SK-N-SH (cell line): ENCODE measurements around the gene ZNF385C. TPM values are rescaled to one million over a fixed set of nuclear protein-coding genes. Genes with fewer than 3 reads are reported as not detected.
"Not testable (repeated sequence)": the region's sequence is repeated elsewhere in the genome, so short reads cannot be mapped to it uniquely, and the experiment has no call there.

ENCODE experiments used
- CTCF ChIA-PET: fragments of 300-600, 350-600 bp; formaldehyde crosslinking; extraction: SDS; loops from one replicate; lab custom pipeline; 2021; lab: Yijun Ruan, JAX
- POLR2A ChIA-PET: fragments of 350-600 bp; sonication (Branson Sonifier 250); formaldehyde crosslinking; extraction: SDS; loops from one replicate; lab custom pipeline; 2020; ENCODE audit warnings: antibody characterized with exemption, inconsistent platforms; lab: Yijun Ruan, JAX
- DNase-seq: peaks from one replicate; pipeline ENCODE4 v3.0.0; 2012
- H2AFZ ChIP-seq: fragments of 200-600 bp; sonication (generic); 2 replicates; pipeline ENCODE4 v1.8.1; 2016; ENCODE audit warnings: antibody characterized with exemption, mild to moderate bottlenecking, low read depth
- H3F3A ChIP-seq: fragments of 200-600 bp; sonication (generic); replicated peaks from 2 replicates; pipeline ENCODE3; 2016; ENCODE audit warnings: antibody characterized with exemption, mild to moderate bottlenecking; ENCODE audit not compliant: insufficient read depth
- H3K27ac ChIP-seq, 2 experiments: fragments of 200-500 bp in 1 of 2; fragments of 200-600 bp in 1 of 2; sonication (Bioruptor generic) in 1 of 2; sonication (generic), shearing (Covaris generic) in 1 of 2; 2 replicates each; pipeline versions ENCODE4 v1.5.1 to v1.6.1; 2014 to 2016; ENCODE audit warnings: low read depth in 2 of 2, inconsistent platforms in 1 of 2, low read length in 1 of 2, mild to moderate bottlenecking in 1 of 2, mixed read lengths in 1 of 2
- H3K27me3 ChIP-seq: fragments of 200-600 bp; sonication (generic), shearing (Covaris generic); 2 replicates; pipeline ENCODE4 v1.6.1; 2016; ENCODE audit warnings: mixed run types; ENCODE audit not compliant: insufficient read depth
- H3K36me3 ChIP-seq, 2 experiments: fragments of 200-500 bp in 1 of 2; fragments of 200-600 bp in 1 of 2; sonication (Bioruptor generic) in 1 of 2; sonication (generic) in 1 of 2; replicated peaks in 1 of 2; 2 replicates each; pipeline versions ENCODE3 to v1.5.1; 2014 to 2016; ENCODE audit warnings: low read length in 1 of 2, mild to moderate bottlenecking in 1 of 2; ENCODE audit not compliant: insufficient read depth in 2 of 2, control insufficient read depth in 1 of 2
- H3K4me1 ChIP-seq, 2 experiments: fragments of 200-500 bp in 1 of 2; fragments of 200-600 bp in 1 of 2; sonication (Bioruptor generic) in 1 of 2; sonication (generic), shearing (Covaris generic) in 1 of 2; 2 replicates each; pipeline versions ENCODE4 v1.5.1 to v1.6.1; 2014 to 2016; ENCODE audit warnings: low read depth in 1 of 2, low read length in 1 of 2, mixed run types in 1 of 2; ENCODE audit not compliant: insufficient read depth in 2 of 2, control insufficient read depth in 1 of 2
- H3K4me2 ChIP-seq: fragments of 200-600 bp; sonication (generic), shearing (Covaris generic); 2 replicates; pipeline ENCODE4 v1.6.1; 2017; ENCODE audit warnings: mixed run types
- H3K4me3 ChIP-seq, 2 experiments: fragments of 200-500 bp in 1 of 2; fragments of 200-600 bp in 1 of 2; sonication (Bioruptor generic) in 1 of 2; sonication (generic), shearing (Covaris generic) in 1 of 2; 2 replicates each; pipeline versions ENCODE4 v1.5.1 to v1.8.1; 2014 to 2016; ENCODE audit warnings: low read depth in 2 of 2, inconsistent platforms in 1 of 2, low read length in 1 of 2, mild to moderate bottlenecking in 1 of 2, mixed read lengths in 1 of 2, moderate library complexity in 1 of 2
- H3K79me2 ChIP-seq: fragments of 200-600 bp; sonication (generic); 2 replicates; pipeline ENCODE4 v1.8.1; 2017; ENCODE audit warnings: mild to moderate bottlenecking; ENCODE audit not compliant: insufficient read depth
- H3K9ac ChIP-seq: fragments of 200-600 bp; sonication (generic); 2 replicates; pipeline ENCODE4 v1.6.1; 2017; ENCODE audit warnings: mixed run types
- H3K9me2 ChIP-seq: fragments of 200-600 bp; sonication (generic); 2 replicates; pipeline ENCODE4 v1.6.1; 2017; ENCODE audit warnings: mixed run types
- H3K9me3 ChIP-seq: fragments of 200-600 bp; sonication (generic); 2 replicates; pipeline ENCODE4 v1.6.1; 2017; ENCODE audit warnings: mixed run types, mild to moderate bottlenecking, moderate library complexity
- H4K20me1 ChIP-seq: fragments of 200-600 bp; sonication (generic); 2 replicates; pipeline ENCODE4 v1.6.1; 2017; ENCODE audit warnings: mild to moderate bottlenecking, mixed run types; ENCODE audit not compliant: insufficient read depth
- ELF1 ChIP-seq: IDR thresholded peaks from 2 replicates; pipeline ENCODE4 v1.4.0; 2012
- EZH2phosphoT487 ChIP-seq: fragments of 200-600 bp; sonication (generic); IDR thresholded peaks from 2 replicates; pipeline ENCODE4 v1.6.1; 2017; ENCODE audit warnings: low read depth, mixed run types, mild to moderate bottlenecking, antibody characterized with exemption, moderate library complexity, borderline replicate concordance
- FOSL2 ChIP-seq: IDR thresholded peaks from 2 replicates; pipeline ENCODE4 v1.4.0; 2012; ENCODE audit warnings: low read depth, mild to moderate bottlenecking, moderate library complexity, borderline replicate concordance
- FOXJ3 ChIP-seq: sonication (generic); formaldehyde crosslinking; IDR thresholded peaks from 2 replicates; pipeline ENCODE4 v1.5.1; 2020; ENCODE audit warnings: mild to moderate bottlenecking, missing genetic modification reagents
- GABPA ChIP-seq: IDR thresholded peaks from 2 replicates; pipeline ENCODE4 v1.4.0; 2012; ENCODE audit warnings: low read depth, mild to moderate bottlenecking
- IRF3 ChIP-seq: fragments of 150-350 bp; IDR thresholded peaks from 2 replicates; pipeline ENCODE4 v1.6.1; 2016; ENCODE audit warnings: mild to moderate bottlenecking, low read depth, low read length
- JUND ChIP-seq: IDR thresholded peaks from 2 replicates; pipeline ENCODE4 v1.4.0; 2012
- MEF2A ChIP-seq: IDR thresholded peaks from 2 replicates; pipeline ENCODE4 v1.4.0; 2012; ENCODE audit warnings: low read depth, borderline replicate concordance
- MXI1 ChIP-seq: IDR thresholded peaks from 2 replicates; pipeline ENCODE4 v1.6.1; 2012; ENCODE audit warnings: mild to moderate bottlenecking, low read depth, low read length, improper control_type of control experiment
- NRF1 ChIP-seq: IDR thresholded peaks from 2 replicates; pipeline ENCODE4 v1.6.1; 2012; ENCODE audit warnings: low read depth, mild to moderate bottlenecking, low read length
- POLR2AphosphoS5 ChIP-seq: IDR thresholded peaks from 2 replicates; pipeline ENCODE4 v1.6.1; 2012; ENCODE audit warnings: low read depth, low read length
- RAD21 ChIP-seq: IDR thresholded peaks from 2 replicates; pipeline ENCODE4 v1.6.1; 2012; ENCODE audit warnings: mild to moderate bottlenecking, low read length
- RFX5 ChIP-seq: IDR thresholded peaks from 2 replicates; pipeline ENCODE4 v1.6.1; 2012; ENCODE audit warnings: mild to moderate bottlenecking, improper control_type of control experiment, low read length
- SIN3A ChIP-seq: IDR thresholded peaks from 2 replicates; pipeline ENCODE4 v1.6.1; 2012; ENCODE audit warnings: low read depth, mild to moderate bottlenecking, low read length, moderate library complexity, borderline replicate concordance
- TCF12 ChIP-seq: IDR thresholded peaks from 2 replicates; pipeline ENCODE4 v1.4.0; 2012
- USF1 ChIP-seq: IDR thresholded peaks from 2 replicates; pipeline ENCODE4 v1.4.0; 2012; ENCODE audit warnings: low read depth, borderline replicate concordance
- YY1 ChIP-seq: IDR thresholded peaks from 2 replicates; pipeline ENCODE4 v1.4.0; 2012; ENCODE audit warnings: low read depth, mild to moderate bottlenecking
- WGBS: methylation state at CpG from one replicate; pipeline ENCODE4 v1.1.6; 2017; ENCODE audit warnings: low lambda C conversion rate; 5-methylcytosine and 5-hydroxymethylcytosine counted together
- polyA plus RNA-seq, 3 experiments: library from polyadenylated mRNA; depleted of rRNA; stranded (reverse); fragments of >200 nt; gene quantifications; 2 replicates each; pipeline ENCODE4 v1.2.3, GENCODE V29; 2012

The ZNF385C gene
- polyA plus RNA-seq, 1 of the 3 experiments (the other 2 are of a cell fraction), result 0.05 TPM

- Histone ChIP-seq H3K9me3 (no peaks in the 10 kb centered on the region), H3K9ac (no peak overlapping the region), H3K36me3 (peaks cover 6 to 16% of the 10 kb centered on the region in 2 experiments), H3F3A (peaks cover 12% of the 10 kb centered on the region), H3K27me3 (no peaks in the 10 kb centered on the region), H3K9me2 (no peaks in the 10 kb centered on the region), H3K4me2 (no peak overlapping the region), H3K27ac (no peak overlapping the region), H4K20me1 (peaks cover 72% of the 10 kb centered on the region), H3K79me2 (peaks cover 98% of the 10 kb centered on the region), H2AFZ (no peak overlapping the region), H3K4me1 (peaks cover 0 to 15% of the 10 kb centered on the region in 2 experiments; a peak in 2 of 4 replicates), H3K4me3 (no peak overlapping the region)
- CTCF ChIA-PET, result no interaction called here
- no peak for DNase-seq
- POLR2A ChIA-PET, result no interaction called here
- 98% methylated on average over 12 of the region's 13 CpGs for WGBS
- TF ChIP-seq RAD21 (no peak), YY1 (no peak), MXI1 (no peak), NRF1 (no peak), RFX5 (no peak)
These were observed 48.8 kb upstream of the ZNF385C start for GRCh38 chr17:42146911-42147607.

DNA sequence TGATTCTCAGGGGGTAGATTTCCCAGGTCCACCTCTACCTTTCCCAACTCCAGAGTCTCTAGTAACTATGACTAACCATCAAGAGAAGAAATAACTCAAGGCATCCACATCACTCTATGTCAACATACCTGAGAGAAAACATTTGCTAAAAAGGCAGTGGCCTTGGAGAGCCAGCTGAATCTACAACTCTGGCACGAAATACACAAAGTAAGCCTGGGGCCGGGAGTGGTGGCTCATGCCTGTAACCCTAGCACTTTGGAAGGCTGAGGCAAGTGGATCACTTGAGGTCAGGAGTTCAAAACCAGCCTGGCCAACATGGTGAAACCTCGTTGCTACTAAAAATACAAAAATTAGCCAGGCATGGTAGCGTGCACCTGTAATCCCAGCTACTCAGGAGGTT, 44.9 kb upstream of the ZNF385C start:
- H3K4me3 ChIP-seq, H3K9me3 ChIP-seq, DNase-seq, H3K9ac ChIP-seq, H3K27me3 ChIP-seq, POLR2A ChIA-PET, H2AFZ ChIP-seq, H3K9me2 ChIP-seq, H3F3A ChIP-seq: not testable (repeated sequence)
- peaks cover 97% of the 10 kb centered on the region for H3K79me2 ChIP-seq
- H4K20me1 ChIP-seq, result peaks cover 73% of the 10 kb centered on the region
- H3K27ac ChIP-seq, result peak overlapping the region in 1 of 2 experiments; percentile 35; a peak in 2 of 4 replicates
- H3K4me1 ChIP-seq, result peaks cover 6 to 15% of the 10 kb centered on the region in 2 experiments; a peak in 2 of 4 replicates
- WGBS, result 93% methylated on average over 4 of the region's 4 CpGs
- CTCF ChIA-PET, result interaction anchor here (1.1 kb wide), 2 partner anchors 75 to 117 kb away, joined by 3 read pairs; no protein-coding TSS in a partner anchor
- peaks cover 8 to 20% of the 10 kb centered on the region in 2 experiments for H3K36me3 ChIP-seq
- H3K4me2 ChIP-seq, result peak overlapping the region; percentile 49; the same call in 1 of the 2 replicates

DNA sequence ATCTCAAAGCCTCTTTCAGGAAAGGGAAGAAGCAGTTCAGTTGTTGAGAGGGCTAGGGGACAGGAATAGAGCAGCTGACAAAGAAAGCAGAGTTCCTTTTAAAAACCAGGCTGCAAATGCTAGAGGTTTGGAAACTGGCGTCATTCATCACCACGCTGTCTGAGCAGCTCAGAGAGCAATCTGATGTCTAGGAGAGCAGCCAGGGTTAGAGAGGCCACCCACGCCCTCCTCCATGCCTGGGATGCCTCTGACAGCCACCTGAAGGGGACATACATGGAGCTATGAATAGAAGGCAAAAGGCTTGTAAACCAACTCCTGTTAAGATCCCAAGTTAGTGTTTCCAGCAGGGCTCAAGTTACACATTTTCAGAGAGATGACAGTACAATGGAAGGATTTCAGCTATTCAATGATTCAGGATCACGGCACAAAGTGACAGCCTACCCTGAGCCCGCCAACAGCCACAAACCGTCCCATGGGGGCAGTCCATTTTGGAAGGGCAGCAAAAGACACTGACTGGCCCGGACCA, 44.2 kb upstream of the ZNF385C start:
- H2AFZ ChIP-seq, result no peak overlapping the region
- TF ChIP-seq YY1, result no peak
- TF ChIP-seq JUND, result no peak; the same call in 1 of the 2 replicates
- no peak for TF ChIP-seq IRF3
- no peak for TF ChIP-seq ELF1
- no peak for TF ChIP-seq USF1
- TF ChIP-seq NRF1, result no peak
- no peak for TF ChIP-seq MEF2A
- no peak for TF ChIP-seq FOXJ3
- TF ChIP-seq POLR2AphosphoS5, result no peak
- peak; percentile 23; the same call in 1 of the 2 replicates for TF ChIP-seq TCF12
- peak; percentile 61 for TF ChIP-seq FOSL2
- TF ChIP-seq EZH2phosphoT487, result no peak
- peak; percentile 59; the same call in 1 of the 2 replicates for TF ChIP-seq SIN3A
- no peak for TF ChIP-seq GABPA
- peaks cover 8 to 20% of the 10 kb centered on the region in 2 experiments for H3K36me3 ChIP-seq
- H3K27ac ChIP-seq, result peak overlapping the region in 1 of 2 experiments; percentile 35; a peak in 2 of 4 replicates
- CTCF ChIA-PET, result interaction anchor here (1.1 kb wide), 2 partner anchors 75 to 116 kb away, joined by 3 read pairs; no protein-coding TSS in a partner anchor
- 68% methylated on average over 5 of the region's 7 CpGs for WGBS
- no peaks in the 10 kb centered on the region for H3K9me2 ChIP-seq
- DNase-seq, result no peak
- H3F3A ChIP-seq, result peaks cover 8% of the 10 kb centered on the region
- H4K20me1 ChIP-seq, result peaks cover 75% of the 10 kb centered on the region
- H3K4me2 ChIP-seq, result peak overlapping the region; percentile 49
- no peak overlapping the region for H3K9ac ChIP-seq
- peaks cover 6 to 15% of the 10 kb centered on the region in 2 experiments; a peak in 2 of 4 replicates for H3K4me1 ChIP-seq
- POLR2A ChIA-PET, result no interaction called here
- H3K79me2 ChIP-seq, result peaks cover 97% of the 10 kb centered on the region
- no peaks in the 10 kb centered on the region for H3K27me3 ChIP-seq
- H3K4me3 ChIP-seq, result no peak overlapping the region
- no peaks in the 10 kb centered on the region for H3K9me3 ChIP-seq
